Retinal pigment epithelial cell (primary cell): ENCODE measurements around the gene GRIN2A.

Experiments
- DNase-seq: peaks from one replicate; pipeline ENCODE4 v3.0.0-alpha.2; 2010; ENCODE audit warnings: low read depth
- H3K4me3 ChIP-seq: 2 replicates; pipeline ENCODE4 v1.5.1; 2011; ENCODE audit warnings: mild to moderate bottlenecking, low read length, control low read depth, moderate library complexity
- CTCF ChIP-seq: conservative IDR thresholded peaks from 2 replicates; pipeline ENCODE4 v1.5.1; 2011; ENCODE audit warnings: low read depth, low read length, control low read depth, inconsistent platforms

The GRIN2A gene

GRCh38 chr16:10020866-10021265 is 161.4 kb downstream of the GRIN2A start:
- no peak for TF ChIP-seq CTCF
- no peak overlapping the region for H3K4me3 ChIP-seq

GRCh38 chr16:10016752-10017151 is 165.5 kb downstream of the GRIN2A start:
- no peak for TF ChIP-seq CTCF
- no peak for DNase-seq
- H3K4me3 ChIP-seq: no peak overlapping the region

More at GRCh38 chr16:10020866-10021265, 161.4 kb downstream of the GRIN2A start:
- DNase-seq: no peak

- TF ChIP-seq CTCF: no peak
- no peak for DNase-seq
- H3K4me3 ChIP-seq: no peak overlapping the region
These were observed 166.8 kb downstream of the GRIN2A start for GRCh38 chr16:10015397-10015796.

GRCh38 chr16:10013774-10014173 is 168.5 kb downstream of the GRIN2A start:
- DNase-seq: no peak
- H3K4me3 ChIP-seq: no peak overlapping the region
- no peak for TF ChIP-seq CTCF

GRCh38 chr16:10013364-10013763 is 168.9 kb downstream of the GRIN2A start:
- TF ChIP-seq CTCF: peak; percentile 4
- no peak overlapping the region for H3K4me3 ChIP-seq
- no peak for DNase-seq

- no peak overlapping the region for H3K4me3 ChIP-seq
- no peak for DNase-seq
- TF ChIP-seq CTCF: no peak
These were observed 172.5 kb downstream of the GRIN2A start for GRCh38 chr16:10009684-10010083.

- DNase-seq: no peak
- TF ChIP-seq CTCF: no peak
- no peak overlapping the region for H3K4me3 ChIP-seq
These were observed 178.7 kb downstream of the GRIN2A start for GRCh38 chr16:10003486-10003885.
